Lower leg skin (tissue), 4 donors: ENCODE measurements around the gene ASS1. TPM values are rescaled to one million over a fixed set of nuclear protein-coding genes. Genes with fewer than 3 reads are reported as not detected.

Experiments used
- DNase-seq, 2 donors: peaks; one replicate each; pipeline ENCODE4 v3.0.0-alpha.2; 2019; ENCODE audit warnings: low spot score in 2 of 2
- H3K4me3 ChIP-seq: fragments of 200-600 bp; sonication (generic); 2 replicates; pipeline ENCODE4 v1.5.1; 2017; ENCODE audit warnings: mild to moderate bottlenecking, low read depth; ENCODE audit not compliant: poor library complexity, severe bottlenecking
- POLR2A ChIP-seq, 2 donors: fragments of 450-650 bp; IDR thresholded peaks; one replicate each; pipeline ENCODE4 v1.6.1; 2016 to 2017; ENCODE audit warnings: antibody characterized with exemption in 2 of 2, mild to moderate bottlenecking in 1 of 2, moderate library complexity in 1 of 2
- whole genome bisulfite sequencing, 2 donors: methylation state at CpG; one replicate each; pipeline ENCODE4 v1.1.5; 2018; 5-methylcytosine and 5-hydroxymethylcytosine counted together
- intact Hi-C: fragments of 100-400 bp; cut with DNase I; formaldehyde crosslinking; loops from one replicate; pipeline ENCODE4 v1.15.0; 2023; ENCODE audit warnings: low total_unique reads
- total RNA-seq, 4 donors: library from RNA; depleted of rRNA; stranded (reverse); fragments of >200 nt; gene quantifications; one replicate each; pipeline ENCODE4 v1.1.0, GENCODE V29; 2016
- TF ChIP-seq, protein P1 (sequence below), 3 donors: fragments of 450-650 bp; IDR thresholded peaks; one replicate each; pipeline ENCODE4 v1.5.1; 2016; ENCODE audit warnings: antibody characterized with exemption in 3 of 3, mild to moderate bottlenecking in 3 of 3, moderate library complexity in 2 of 3

The ASS1 gene
- total RNA-seq, 4 donors from 2014 or later = 98.7 to 104 (median 103) TPM

GRCh38 chr9:130541533-130541932 is 96.8 kb downstream of the ASS1 start:
- TF ChIP-seq POLR2A (IDR thresholded peaks at IDR 0.05) = no peak
- WGBS, 2 donors = 60 to 72% methylated on average over 2 of the region's 2 CpGs
- intact Hi-C loops = no loop called here
- no peak for DNase-seq
- no peak overlapping the region for H3K4me3 ChIP-seq

DNA sequence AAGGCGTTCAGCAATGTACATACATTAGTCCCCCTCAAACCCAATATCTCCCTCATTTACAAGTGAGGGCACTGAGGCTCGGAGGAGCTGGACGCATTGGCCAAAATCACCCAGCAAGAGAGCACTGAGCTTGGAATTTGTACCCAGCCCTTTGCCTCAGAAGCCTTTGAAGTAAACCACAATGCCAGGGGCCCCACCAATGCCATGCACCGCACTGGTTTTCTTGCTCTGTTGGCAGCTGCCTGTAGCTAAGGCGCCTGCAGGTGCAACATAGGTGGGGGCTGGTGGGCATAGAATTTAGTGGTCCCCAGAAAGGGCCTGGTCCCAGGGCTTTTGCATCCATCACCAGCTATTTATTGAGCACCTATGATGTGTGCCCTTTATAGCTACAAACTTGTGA is 97.3 kb downstream of the ASS1 start:
- 74 to 92% methylated on average over 5 of the region's 5 CpGs for WGBS, 2 donors
- TF ChIP-seq, protein P1, sequence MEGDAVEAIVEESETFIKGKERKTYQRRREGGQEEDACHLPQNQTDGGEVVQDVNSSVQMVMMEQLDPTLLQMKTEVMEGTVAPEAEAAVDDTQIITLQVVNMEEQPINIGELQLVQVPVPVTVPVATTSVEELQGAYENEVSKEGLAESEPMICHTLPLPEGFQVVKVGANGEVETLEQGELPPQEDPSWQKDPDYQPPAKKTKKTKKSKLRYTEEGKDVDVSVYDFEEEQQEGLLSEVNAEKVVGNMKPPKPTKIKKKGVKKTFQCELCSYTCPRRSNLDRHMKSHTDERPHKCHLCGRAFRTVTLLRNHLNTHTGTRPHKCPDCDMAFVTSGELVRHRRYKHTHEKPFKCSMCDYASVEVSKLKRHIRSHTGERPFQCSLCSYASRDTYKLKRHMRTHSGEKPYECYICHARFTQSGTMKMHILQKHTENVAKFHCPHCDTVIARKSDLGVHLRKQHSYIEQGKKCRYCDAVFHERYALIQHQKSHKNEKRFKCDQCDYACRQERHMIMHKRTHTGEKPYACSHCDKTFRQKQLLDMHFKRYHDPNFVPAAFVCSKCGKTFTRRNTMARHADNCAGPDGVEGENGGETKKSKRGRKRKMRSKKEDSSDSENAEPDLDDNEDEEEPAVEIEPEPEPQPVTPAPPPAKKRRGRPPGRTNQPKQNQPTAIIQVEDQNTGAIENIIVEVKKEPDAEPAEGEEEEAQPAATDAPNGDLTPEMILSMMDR (IDR thresholded peaks at IDR 0.05) = no peak
- no peak for TF ChIP-seq POLR2A (IDR thresholded peaks at IDR 0.05)
- DNase-seq = no peak
- no peak overlapping the region for H3K4me3 ChIP-seq
- intact Hi-C loops = no loop called here

GRCh38 chr9:130542457-130543228 is 97.9 kb downstream of the ASS1 start:
- 42 to 44% methylated on average over 7 of the region's 7 CpGs for WGBS, 2 donors
- no peak for TF ChIP-seq POLR2A (IDR thresholded peaks at IDR 0.05)
- TF ChIP-seq, protein P1 (IDR thresholded peaks at IDR 0.05) = no peak
- no peak for DNase-seq
- no peak overlapping the region for H3K4me3 ChIP-seq
- intact Hi-C loops = no loop called here

DNA sequence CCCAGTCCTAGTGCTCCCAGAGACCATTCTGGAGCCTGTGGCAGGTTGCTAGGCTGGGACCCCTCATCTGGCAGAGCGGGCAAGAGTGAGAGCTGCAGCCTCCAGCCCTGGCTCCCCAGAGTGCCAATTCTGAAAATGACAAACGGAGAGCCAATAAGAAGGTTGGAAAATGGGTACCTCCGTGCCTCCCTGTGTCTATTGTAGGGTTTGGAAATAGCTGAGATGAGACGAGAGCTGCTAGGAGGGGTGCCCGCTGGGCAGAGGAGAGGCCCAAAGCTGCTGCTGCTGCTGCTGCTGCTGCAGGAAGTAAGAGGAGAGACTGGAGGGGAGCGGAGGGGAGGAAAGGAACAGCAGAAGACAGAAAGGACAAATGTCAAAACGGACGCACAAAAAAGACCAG is 98.6 kb downstream of the ASS1 start:
- intact Hi-C loops = no loop called here
- no peak for DNase-seq
- TF ChIP-seq POLR2A (IDR thresholded peaks at IDR 0.05) = no peak
- WGBS, 2 donors = 72 to 75% methylated on average over 8 of the region's 8 CpGs
- H3K4me3 ChIP-seq = no peak overlapping the region

DNA sequence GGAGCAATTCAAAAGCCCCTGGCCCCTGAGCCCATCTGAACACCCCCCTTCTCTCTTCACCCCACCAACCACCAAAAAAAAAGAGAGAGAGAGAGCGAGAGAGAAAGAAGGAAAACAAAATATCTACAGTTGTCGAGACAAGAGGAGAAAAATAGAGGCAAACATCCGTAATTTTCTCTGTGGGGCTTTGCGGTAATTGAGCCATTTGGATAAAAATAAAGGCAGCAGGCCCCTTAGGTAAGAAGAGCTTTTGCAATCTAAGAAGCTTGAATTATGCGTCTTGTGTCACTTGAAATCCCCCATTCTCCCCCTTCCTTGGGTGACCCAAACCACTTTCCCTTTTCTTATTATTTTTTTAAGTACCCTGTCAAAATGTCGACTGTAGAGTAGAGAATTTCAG is 99.1 kb downstream of the ASS1 start:
- no peak for DNase-seq
- no peak for TF ChIP-seq POLR2A (IDR thresholded peaks at IDR 0.05)
- TF ChIP-seq, protein P1 (IDR thresholded peaks at IDR 0.05) = no peak
- WGBS, 2 donors = 75 to 82% methylated on average over 6 of the region's 6 CpGs
- H3K4me3 ChIP-seq = no peak overlapping the region
- intact Hi-C loops = no loop called here

GRCh38 chr9:130544364-130544763 is 99.6 kb downstream of the ASS1 start:
- DNase-seq = no peak
- TF ChIP-seq POLR2A (IDR thresholded peaks at IDR 0.05) = no peak
- TF ChIP-seq, protein P1 (IDR thresholded peaks at IDR 0.05) = no peak
- 63 to 67% methylated on average over 9 of the region's 9 CpGs for WGBS, 2 donors
- H3K4me3 ChIP-seq = no peak overlapping the region
- intact Hi-C loops = no loop called here

GRCh38 chr9:130548103-130548502 is 103.3 kb downstream of the ASS1 start:
- WGBS, 2 donors = 81 to 88% methylated on average over 6 of the region's 6 CpGs
- no peak for DNase-seq
- intact Hi-C loops = no loop called here

More at GRCh38 chr9:130548103-130548502, 103.3 kb downstream of the ASS1 start:
- no peak overlapping the region for H3K4me3 ChIP-seq
- TF ChIP-seq POLR2A (IDR thresholded peaks at IDR 0.05) = no peak
- TF ChIP-seq, protein P1 (IDR thresholded peaks at IDR 0.05) = no peak
